Loucy (cell line): ENCODE measurements around the gene DNM3.

ENCODE experiments used
- H2AFZ ChIP-seq: fragments of 200-600 bp; sonication (generic); 2 replicates; pipeline ENCODE4 v1.6.0; 2016; ENCODE audit warnings: antibody characterized with exemption, mild to moderate bottlenecking, low read length, moderate library complexity
- H3F3A ChIP-seq: fragments of 200-600 bp; 2 replicates; pipeline ENCODE4 v1.6.0; 2016; ENCODE audit warnings: antibody characterized with exemption, low read depth, mild to moderate bottlenecking
- H3K27me3 ChIP-seq: fragments of 200-600 bp; sonication (generic); 2 replicates; pipeline ENCODE4 v1.6.1; 2014; ENCODE audit warnings: low read length, mild to moderate bottlenecking; ENCODE audit not compliant: insufficient read depth, poor library complexity, severe bottlenecking
- H3K36me3 ChIP-seq: fragments of 200-600 bp; sonication (generic); 2 replicates; pipeline ENCODE4 v1.6.1; 2016; ENCODE audit warnings: low read length; ENCODE audit not compliant: insufficient read depth
- H3K4me1 ChIP-seq: fragments of 200-600 bp; sonication (generic); 2 replicates; pipeline ENCODE4 v1.5.1; 2014; ENCODE audit warnings: low read length, mild to moderate bottlenecking; ENCODE audit not compliant: insufficient read depth, poor library complexity, severe bottlenecking
- H3K4me2 ChIP-seq: fragments of 200-600 bp; sonication (generic); 2 replicates; pipeline ENCODE4 v1.6.0; 2014; ENCODE audit warnings: antibody characterized with exemption, low read length, low read depth, mild to moderate bottlenecking; ENCODE audit not compliant: poor library complexity, severe bottlenecking
- H3K4me3 ChIP-seq: fragments of 200-600 bp; sonication (generic); 2 replicates; pipeline ENCODE4 v1.5.1; 2014; ENCODE audit warnings: low read length, mild to moderate bottlenecking, mixed read lengths; ENCODE audit not compliant: poor library complexity, severe bottlenecking
- H3K79me2 ChIP-seq: fragments of 200-600 bp; sonication (generic); 2 replicates; pipeline ENCODE4 v1.6.1; 2014; ENCODE audit warnings: low read length; ENCODE audit not compliant: insufficient read depth
- H3K9ac ChIP-seq: fragments of 200-600 bp; sonication (generic); 2 replicates; pipeline ENCODE4 v1.6.0; 2014; ENCODE audit warnings: mild to moderate bottlenecking, low read depth, low read length, moderate library complexity; ENCODE audit not compliant: poor library complexity, severe bottlenecking
- H3K9me2 ChIP-seq: fragments of 200-600 bp; sonication (generic); replicated peaks from 2 replicates; pipeline ENCODE4 v1.6.1; 2016; ENCODE audit warnings: low read depth, low read length, mixed read lengths
- H3K9me3 ChIP-seq: fragments of 200-600 bp; sonication (generic); 2 replicates; pipeline ENCODE4 v1.6.1; 2014; ENCODE audit warnings: mild to moderate bottlenecking, antibody characterized with exemption, low read length, low read depth; ENCODE audit not compliant: insufficient read depth
- H4K20me1 ChIP-seq: fragments of 200-600 bp; sonication (generic); 2 replicates; pipeline ENCODE4 v1.6.0; 2014; ENCODE audit warnings: antibody characterized with exemption, low read length, mild to moderate bottlenecking; ENCODE audit not compliant: insufficient read depth, poor library complexity, severe bottlenecking
- EZH2phosphoT487 ChIP-seq: fragments of 200-600 bp; IDR thresholded peaks from 2 replicates; pipeline ENCODE4 v1.6.1; 2018; ENCODE audit warnings: antibody characterized with exemption, mild to moderate bottlenecking, moderate library complexity, borderline replicate concordance
- TF ChIP-seq, protein P1 (sequence below): fragments of 200-600 bp; sonication (generic); conservative IDR thresholded peaks from 2 replicates; pipeline ENCODE4 v1.5.1; 2014; ENCODE audit warnings: mild to moderate bottlenecking, antibody characterized with exemption, low read length

Gene DNM3

DNA sequence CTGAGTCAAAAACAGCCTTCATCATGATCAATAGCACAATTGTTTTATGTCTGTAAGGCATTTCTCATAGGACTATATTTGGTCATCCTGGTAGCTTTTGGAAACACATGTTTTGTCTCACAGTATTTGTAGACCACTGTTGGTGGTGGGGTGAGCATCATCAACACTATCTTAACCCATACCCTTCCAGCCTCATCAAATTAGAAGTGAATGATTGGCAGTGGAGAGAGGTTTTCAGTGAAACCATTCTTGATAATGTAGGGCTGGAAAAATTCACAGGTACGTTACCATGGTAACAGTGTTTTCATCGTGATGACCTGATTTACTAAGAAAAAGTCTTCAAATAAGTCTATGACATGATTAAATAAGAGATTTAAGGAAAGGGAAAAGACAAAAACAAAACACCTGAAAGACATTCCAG is 533.9 kb downstream of the DNM3 start:
- TF ChIP-seq, protein P1, sequence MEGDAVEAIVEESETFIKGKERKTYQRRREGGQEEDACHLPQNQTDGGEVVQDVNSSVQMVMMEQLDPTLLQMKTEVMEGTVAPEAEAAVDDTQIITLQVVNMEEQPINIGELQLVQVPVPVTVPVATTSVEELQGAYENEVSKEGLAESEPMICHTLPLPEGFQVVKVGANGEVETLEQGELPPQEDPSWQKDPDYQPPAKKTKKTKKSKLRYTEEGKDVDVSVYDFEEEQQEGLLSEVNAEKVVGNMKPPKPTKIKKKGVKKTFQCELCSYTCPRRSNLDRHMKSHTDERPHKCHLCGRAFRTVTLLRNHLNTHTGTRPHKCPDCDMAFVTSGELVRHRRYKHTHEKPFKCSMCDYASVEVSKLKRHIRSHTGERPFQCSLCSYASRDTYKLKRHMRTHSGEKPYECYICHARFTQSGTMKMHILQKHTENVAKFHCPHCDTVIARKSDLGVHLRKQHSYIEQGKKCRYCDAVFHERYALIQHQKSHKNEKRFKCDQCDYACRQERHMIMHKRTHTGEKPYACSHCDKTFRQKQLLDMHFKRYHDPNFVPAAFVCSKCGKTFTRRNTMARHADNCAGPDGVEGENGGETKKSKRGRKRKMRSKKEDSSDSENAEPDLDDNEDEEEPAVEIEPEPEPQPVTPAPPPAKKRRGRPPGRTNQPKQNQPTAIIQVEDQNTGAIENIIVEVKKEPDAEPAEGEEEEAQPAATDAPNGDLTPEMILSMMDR: no peak
- no peak for TF ChIP-seq EZH2phosphoT487
- Histone ChIP-seq H3K4me1 (peaks cover 51% of the 10 kb centered on the region), H4K20me1 (no peaks in the 10 kb centered on the region), H3K9me2 (no peaks in the 10 kb centered on the region), H3K4me2 (no peak overlapping the region), H3K9me3 (no peaks in the 10 kb centered on the region), H3K36me3 (no peaks in the 10 kb centered on the region), H3F3A (no peaks in the 10 kb centered on the region), H3K79me2 (no peaks in the 10 kb centered on the region), H3K9ac (no peak overlapping the region), H3K27me3 (no peaks in the 10 kb centered on the region), H2AFZ (no peak overlapping the region), H3K4me3 (no peak overlapping the region)

DNA sequence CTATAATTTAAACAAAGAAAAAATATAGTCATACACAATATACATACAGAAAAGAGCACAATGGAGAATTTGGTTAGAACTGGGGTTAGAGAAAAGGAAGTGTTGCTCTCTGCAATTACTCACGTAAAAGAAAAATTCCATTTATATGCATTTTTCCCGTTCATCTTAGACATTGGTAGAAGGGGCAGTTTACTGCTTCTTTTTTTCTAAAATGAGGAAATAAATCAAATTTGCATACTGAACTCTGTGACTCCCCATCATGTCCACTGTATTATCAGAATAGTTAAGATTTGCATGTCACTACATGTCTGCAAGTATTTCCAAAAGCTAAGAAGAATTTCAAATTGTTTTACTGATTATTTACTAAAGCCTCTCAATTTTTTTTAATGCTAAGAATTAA is 535.1 kb downstream of the DNM3 start:
- Histone ChIP-seq H3K4me2 (peak overlapping the region; percentile 50), H3K79me2 (no peaks in the 10 kb centered on the region), H4K20me1 (no peaks in the 10 kb centered on the region), H3F3A (no peaks in the 10 kb centered on the region), H3K4me3 (peak overlapping the region; percentile 23), H3K9me2 (no peaks in the 10 kb centered on the region), H3K36me3 (no peaks in the 10 kb centered on the region), H3K27me3 (no peaks in the 10 kb centered on the region), H3K9me3 (no peaks in the 10 kb centered on the region), H2AFZ (peak overlapping the region; percentile 48), H3K9ac (peak overlapping the region; percentile 44), H3K4me1 (peaks cover 62% of the 10 kb centered on the region)
- TF ChIP-seq, protein P1: no peak
- TF ChIP-seq EZH2phosphoT487: no peak

- Histone ChIP-seq H3K4me3 (no peak overlapping the region), H3K4me1 (peaks cover 70% of the 10 kb centered on the region), H3K4me2 (no peak overlapping the region), H3K27me3 (no peaks in the 10 kb centered on the region), H3K9ac (no peak overlapping the region), H3K9me2 (no peaks in the 10 kb centered on the region), H3K9me3 (no peaks in the 10 kb centered on the region), H2AFZ (no peak overlapping the region), H3K79me2 (no peaks in the 10 kb centered on the region), H3K36me3 (no peaks in the 10 kb centered on the region), H4K20me1 (no peaks in the 10 kb centered on the region), H3F3A (no peaks in the 10 kb centered on the region)
- TF ChIP-seq EZH2phosphoT487: no peak
- TF ChIP-seq, protein P1: no peak
These were observed 536.3 kb downstream of the DNM3 start for GRCh38 chr1:172377565-172377964.
